HG03575 (cell line): ENCODE data around the gene KIAA1143.

Source experiments
- ATAC-seq: cut with Tn5 transposase; IDR thresholded peaks from one replicate; pipeline ENCODE4 v1.9.1; 2021; ENCODE audit not compliant: unreplicated experiment, insufficient number of reproducible peaks, low FRiP score; ENCODE audit errors: extremely low read depth

Gene KIAA1143

DNA sequence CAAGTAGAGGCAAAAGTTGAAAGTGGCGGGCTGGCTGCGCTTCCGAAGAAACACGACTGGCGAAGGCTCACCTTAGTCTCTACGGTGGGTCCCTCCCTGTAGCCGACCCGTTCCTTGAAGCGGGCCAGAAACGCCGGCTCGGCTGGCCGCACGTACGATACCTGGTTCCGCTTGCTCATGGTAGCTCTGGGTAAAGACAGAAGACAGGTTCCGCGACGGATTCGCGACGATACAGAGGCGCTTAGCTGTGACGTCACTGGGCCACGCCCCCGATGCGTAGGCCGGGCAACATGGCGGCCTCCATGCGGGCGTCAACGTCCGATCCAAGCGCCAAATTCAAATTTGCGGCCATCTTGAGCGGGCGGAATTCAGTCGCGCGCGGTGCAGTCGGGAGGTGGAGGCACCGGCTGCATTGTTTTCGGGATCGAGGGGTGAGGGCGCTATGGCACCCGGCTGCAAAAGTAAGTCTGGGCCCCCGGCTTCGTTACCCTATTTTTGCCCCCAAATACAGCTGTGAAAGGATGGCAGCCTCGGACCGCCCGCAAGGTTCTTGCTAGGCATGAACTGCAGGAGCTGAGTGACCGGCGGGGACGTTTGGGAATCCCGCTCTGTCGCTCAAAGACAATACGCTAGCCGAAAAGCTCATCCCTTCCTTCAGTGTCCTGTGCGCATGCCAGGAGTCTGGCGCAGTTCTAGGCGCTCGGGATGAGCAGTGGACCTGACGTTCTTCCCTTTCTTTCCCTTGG is at the start of gene KIAA1143, which contains the start of gene KIF15:
Gene KIAA1143 (minus strand): TSS at position 196 of the 746 bp plus-strand sequence. CDS start 17 bp downstream, at position 179.
Gene KIF15 (plus strand): TSS at position 371 of the 746 bp plus-strand sequence. CDS start 72 bp downstream, at position 443.
- peak; percentile 50 for ATAC-seq

DNA sequence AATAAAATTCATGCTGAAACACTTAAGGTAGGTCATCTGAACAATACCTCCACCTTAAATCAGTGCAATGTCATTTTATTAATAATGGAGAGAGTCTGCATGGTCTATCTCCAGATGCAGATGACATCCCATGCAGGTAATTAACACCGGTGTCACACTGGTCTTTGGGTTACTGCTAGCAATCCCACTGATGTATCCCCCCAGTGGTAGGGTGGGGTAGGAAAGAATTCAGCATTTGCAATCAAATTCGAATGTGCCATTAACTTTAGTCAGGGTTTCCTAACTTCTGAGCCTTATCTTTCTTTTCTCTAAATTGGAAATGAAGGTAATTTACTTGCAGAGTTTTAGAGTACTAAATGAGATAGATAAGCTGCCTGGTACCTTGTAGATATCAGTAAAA is 44.5 kb upstream of the KIAA1143 start:
- no peak for ATAC-seq

DNA sequence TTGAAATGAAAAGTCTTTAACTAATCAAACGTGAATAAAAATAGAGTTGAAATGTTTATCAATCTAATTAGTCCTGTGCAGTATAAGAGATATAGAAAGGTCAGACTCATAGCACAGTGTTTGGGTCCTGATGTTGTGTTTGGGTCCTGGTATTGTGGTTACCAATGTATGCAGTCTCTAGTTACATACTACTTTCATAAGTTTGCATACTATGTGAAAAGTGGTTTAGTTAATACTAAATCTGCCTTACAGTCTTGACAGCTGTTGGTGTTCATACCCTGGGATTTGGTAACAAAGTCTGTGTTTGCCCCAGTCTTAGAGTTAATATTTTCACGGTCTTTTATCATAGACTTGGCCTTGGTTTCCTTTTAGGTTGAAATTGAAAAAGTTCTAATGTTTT is 41.9 kb upstream of the KIAA1143 start:
- no peak for ATAC-seq

DNA sequence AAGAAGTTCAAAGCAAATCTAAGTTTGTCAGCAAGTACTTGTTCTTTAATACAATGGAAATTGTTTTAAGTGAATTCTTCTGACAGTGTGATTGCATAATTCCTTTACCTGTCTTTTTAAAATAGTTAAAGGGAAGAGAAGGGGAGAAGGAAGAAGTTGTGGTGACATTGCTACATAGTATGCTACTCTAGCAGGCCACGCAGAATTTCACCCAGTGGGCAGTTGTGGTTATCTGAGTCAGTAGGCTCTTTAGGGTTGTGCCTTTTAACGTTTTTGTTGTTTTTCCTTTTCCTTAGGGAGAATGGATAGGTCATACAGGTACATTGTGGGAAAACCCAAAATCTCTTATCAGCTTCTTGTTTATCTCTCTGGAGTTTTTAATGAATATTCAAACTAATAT is 40.6 kb upstream of the KIAA1143 start:
- no peak for ATAC-seq

DNA sequence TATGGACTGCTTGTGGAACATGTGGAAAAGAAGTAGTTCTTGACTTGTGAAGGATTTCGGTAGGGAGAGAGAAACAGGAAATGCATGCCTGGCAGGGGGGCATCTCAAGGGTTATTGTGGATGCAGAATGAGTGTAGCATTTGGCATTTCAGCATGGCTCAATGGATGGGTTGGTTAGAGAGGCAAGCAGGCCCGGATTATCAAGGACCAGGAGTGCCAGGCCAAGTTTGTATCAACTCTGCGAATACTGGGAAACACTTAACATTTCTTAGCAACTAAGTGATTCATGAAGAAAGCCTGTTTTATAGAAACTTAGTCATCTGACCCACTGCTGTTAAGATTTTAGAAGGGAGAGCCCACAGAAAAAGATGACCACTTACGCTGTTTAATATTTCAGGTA is 33.8 kb upstream of the KIAA1143 start:
- ATAC-seq = no peak

DNA sequence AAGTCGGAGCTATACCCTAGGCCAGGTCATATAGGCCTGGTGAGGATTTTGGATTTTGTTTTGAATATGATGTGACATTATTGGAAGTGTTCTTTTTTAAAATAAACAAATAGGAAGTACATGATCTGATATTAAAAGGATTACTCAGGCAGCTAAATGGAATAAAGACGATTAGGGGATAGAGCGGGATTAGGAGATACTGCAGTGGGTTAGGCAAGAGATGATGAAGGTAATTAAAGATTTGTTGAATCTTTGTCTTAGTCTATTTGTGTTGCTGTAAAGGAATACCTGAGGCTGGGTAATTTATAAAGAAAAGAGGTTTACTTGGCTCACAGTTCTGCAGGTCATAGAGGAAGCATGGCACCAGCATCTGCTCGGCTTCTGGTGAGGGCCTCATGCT is 21.5 kb upstream of the KIAA1143 start:
- ATAC-seq = no peak

DNA sequence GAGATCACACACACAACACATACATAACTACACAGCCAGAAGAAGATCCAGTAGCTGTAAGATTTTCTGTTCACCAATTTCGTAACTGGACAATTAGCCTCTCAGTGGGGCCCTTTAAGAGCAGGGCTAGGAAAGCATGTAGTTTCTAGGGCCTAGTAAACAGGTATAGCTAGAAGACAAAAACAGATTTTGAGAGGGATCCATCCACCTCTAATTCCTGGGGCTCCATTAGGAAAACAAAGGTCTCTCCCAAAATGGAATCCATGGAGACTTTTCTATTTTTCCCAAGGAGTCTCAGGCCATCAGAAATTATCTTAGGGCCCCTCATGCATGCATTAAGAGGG is 10.7 kb upstream of the KIAA1143 start:
- no peak for ATAC-seq

GRCh38 chr3:44771424-44772098 is 10.1 kb upstream of the KIAA1143 start:
- ATAC-seq = no peak

- ATAC-seq = no peak
Observed at GRCh38 chr3:44764248-44764647, 2.8 kb upstream of the KIAA1143 start.

GRCh38 chr3:44762690-44763089 is 1.3 kb upstream of the KIAA1143 start:
- no peak for ATAC-seq

DNA sequence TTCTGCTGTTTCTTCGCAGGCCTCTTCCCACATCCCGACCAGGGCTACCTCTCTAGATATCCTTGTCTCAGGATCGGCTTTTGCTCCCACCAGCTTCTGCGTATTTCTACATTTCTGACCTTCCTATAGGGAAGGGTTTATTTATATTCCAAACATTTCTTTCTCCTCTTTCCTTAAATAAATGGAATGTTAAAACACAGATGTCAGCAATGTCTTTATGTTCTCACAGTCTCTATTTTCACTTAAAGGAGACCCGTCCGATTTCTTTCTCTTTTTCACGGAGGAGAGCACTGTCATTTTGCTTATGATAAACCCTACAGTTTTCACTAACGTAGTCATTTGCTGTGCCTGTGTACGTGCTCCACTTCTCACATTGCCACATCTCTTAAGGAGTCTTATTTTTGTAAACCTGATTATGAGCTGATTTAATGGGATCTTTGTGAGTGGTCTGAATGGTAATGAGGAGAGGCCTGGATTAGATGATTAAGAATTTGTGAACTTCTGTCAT is 805 bp upstream of the KIAA1143 start:
- ATAC-seq = no peak

- no peak for ATAC-seq
Observed at GRCh38 chr3:44761101-44761423, 357 bp downstream of the KIAA1143 start.

- ATAC-seq = no peak
Observed at GRCh38 chr3:44734646-44735168, 26.7 kb downstream of the KIAA1143 start.

DNA sequence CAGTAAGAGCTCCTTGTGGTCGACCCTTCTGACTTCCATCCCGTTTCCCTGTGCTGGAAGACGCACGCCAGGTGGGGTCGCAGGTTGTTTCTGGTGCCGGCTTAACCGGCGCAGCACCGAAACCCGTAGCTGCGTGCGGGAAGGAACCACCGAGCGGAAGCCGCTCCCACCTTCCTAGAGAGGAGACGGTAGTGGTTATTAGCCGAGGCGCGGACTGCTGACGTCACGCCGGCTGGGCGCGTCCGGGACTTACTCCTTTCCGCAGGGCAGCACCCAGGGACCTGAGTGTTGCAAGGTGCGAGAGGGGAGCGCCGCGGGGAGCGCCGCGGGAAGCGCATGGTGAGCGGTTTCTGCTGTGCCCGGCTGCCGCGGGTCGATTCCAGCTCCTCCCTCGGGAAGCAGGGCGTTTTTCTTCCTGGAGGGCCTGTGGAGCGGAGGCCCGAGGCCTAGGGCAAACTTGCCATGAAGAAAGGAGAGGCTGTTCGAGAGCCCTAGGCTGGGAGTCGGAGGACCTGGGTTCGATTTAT is 32.0 kb downstream of the KIAA1143 start, which contains the start of gene ZNF501:
Gene ZNF501 (plus strand): TSS at position 252 of the 527 bp plus-strand sequence. CDS start 4,787 bp downstream, outside the sequence.
- no peak for ATAC-seq

DNA sequence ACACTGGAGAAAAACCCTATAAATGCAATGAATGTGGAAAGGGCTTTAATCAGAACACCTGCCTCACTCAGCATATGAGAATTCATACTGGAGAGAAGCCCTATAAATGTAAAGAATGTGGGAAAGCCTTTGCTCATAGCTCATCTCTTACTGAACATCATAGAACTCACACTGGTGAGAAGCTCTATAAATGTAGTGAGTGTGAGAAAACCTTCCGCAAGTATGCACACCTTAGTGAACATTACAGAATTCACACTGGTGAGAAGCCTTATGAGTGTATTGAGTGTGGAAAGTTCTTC is 39.4 kb downstream of the KIAA1143 start:
- ATAC-seq = no peak

GRCh38 chr3:44721231-44722102 is 40.0 kb downstream of the KIAA1143 start:
- no peak for ATAC-seq

DNA sequence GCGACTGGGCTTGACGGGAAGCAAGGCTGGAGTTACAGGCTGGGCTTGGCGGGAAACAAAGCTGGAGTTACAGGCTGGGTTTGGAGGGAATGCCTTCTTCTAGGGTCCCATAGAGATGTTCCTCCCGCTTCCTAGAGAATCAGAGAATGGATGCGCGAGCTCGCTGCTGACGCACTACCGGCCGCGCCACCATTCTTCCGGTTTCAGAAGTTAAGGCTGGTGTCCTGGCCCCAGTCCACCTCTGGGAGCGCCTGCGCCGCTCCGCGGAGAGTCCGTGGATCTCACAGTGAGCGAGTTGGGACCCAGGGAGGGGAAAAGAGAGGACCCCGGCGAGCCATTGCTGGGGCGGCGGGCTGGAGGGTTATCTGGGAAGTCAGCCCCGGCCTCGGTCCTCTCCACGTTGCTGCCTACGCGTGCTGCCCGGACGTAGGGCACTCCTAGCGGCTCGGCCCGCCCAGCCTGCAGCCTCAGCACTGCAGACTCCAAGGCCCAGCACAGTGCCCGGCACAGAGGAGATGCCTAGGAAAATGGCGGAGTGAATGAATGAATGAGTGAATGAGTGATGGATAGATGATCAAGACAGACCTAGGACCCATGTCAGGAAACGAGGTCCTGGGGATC is 48.9 kb downstream of the KIAA1143 start, which contains the start of gene ZNF502:
Gene ZNF502 (plus strand): TSS at position 206 of the 621 bp plus-strand sequence. CDS start 7,602 bp downstream, outside the sequence.
- no peak for ATAC-seq
